GM19193 (cell line): ENCODE results near the gene PALM.

ENCODE experiments used
- POLR2A ChIP-seq: IDR thresholded peaks from 4 replicates; pipeline ENCODE4 v1.6.1; 2011; ENCODE audit not compliant: insufficient read depth, insufficient read length; ENCODE audit errors: extremely low read depth

Gene PALM

DNA sequence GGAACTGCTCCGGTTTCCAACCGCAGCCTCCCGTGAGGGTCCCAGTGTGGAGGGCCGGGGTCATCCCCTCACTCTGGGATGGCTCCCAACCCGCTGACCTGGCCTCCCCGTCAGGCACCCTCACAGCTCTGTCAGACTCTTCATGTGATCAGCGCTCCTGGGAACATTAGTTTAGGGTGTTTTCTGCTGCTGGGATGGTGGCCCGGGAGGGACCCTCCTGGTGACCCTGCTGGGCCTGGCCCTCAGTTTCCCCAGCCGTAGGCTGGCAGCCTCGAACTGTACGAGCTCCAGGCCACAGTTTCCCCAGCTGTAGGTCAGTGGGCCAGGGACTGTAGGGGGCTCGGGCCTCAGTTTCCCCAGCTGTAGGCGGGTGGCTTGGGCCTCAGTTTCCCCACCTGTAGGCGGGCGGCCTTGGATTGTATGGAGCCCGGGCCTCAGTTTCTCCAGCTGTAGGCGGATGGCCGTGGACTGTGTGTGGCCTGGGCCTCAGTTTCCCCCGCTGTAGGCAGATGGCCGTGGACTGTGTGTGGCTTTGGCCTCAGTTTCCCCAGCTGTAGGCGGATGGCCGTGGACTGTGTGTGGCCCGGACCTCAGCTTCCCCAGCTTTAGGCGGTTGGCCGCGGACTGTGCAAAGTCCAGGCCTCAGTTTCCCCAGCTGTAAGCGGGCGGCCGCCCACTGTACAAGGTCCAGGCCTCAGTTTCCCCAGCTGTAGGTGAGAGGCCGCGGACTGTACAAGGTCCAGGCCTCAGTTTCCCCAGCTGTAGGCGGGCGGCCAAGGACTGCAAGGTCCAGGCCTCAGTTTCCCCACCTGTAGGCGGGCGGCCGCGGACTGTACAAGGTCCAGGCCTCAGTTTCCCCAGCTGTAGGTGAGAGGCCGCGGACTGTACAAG, 87.2 kb downstream of the PALM start:
- no peak for TF ChIP-seq POLR2A

DNA sequence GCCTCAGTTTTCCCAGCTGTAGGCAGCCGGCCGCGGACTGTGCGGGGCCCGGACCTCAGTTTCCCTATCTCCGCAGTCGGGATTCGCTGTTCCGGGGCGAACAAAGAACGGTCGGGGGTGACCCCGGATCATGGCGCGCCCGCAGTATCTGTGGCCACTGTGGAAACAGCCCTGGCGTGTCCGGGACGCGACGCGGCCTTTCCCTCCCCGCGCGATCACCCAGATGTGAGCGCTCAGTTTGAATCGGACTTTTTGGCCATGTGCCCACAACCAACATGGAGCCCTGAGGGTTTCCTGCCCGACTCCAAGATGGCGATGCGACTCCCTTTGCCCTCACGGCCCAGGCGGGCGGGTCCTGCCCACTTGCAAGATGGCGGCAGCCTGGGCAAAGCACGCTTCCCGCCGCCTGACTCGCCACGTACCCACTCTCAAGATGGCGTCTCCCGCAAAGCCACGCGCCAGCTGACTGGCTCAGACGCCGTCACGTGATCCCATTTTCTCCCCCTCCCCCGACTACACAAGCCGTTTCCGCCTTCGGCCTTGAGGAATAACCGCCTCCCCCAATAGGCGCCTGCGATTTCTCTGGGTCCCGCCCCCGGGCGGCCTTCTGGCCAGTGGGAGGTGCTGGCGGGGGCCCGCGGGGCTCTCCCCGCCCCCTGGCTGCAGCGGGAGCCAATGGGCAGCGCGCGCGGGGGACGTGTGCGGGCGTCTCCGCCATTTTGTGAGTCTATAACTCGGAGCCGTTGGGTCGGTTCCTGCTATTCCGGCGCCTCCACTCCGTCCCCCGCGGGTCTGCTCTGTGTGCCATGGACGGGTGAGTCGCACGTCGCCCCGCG, 88.2 kb downstream of the PALM start, which contains the start of gene PTBP1:
PTBP1 (plus strand) TSS at position 761 of the 836 bp plus-strand sequence; CDS start at position 807, 46 bp downstream.
- peak; percentile 91 for TF ChIP-seq POLR2A
